MM.1S (cell line): ENCODE results near the gene MAFB.
"Not testable (repeated sequence)": the region's sequence is repeated elsewhere in the genome, so short reads cannot be mapped to it uniquely, and the experiment has no call there.

Source experiments
- EZH2 ChIP-seq: fragments of 300-600 bp; sonication (generic); optimal IDR thresholded peaks from 2 replicates; pipeline ENCODE3; 2017; ENCODE audit warnings: low read depth, mild to moderate bottlenecking, antibody characterized with exemption, low read length, mixed read lengths
- EZH2phosphoT487 ChIP-seq: fragments of 300-600 bp; sonication (generic); IDR thresholded peaks from 2 replicates; pipeline ENCODE4 v1.6.1; 2018; ENCODE audit warnings: antibody characterized with exemption, low read length
- TF ChIP-seq, protein P1 (sequence below): fragments of 300-600 bp; sonication (generic); IDR thresholded peaks from 2 replicates; pipeline ENCODE4 v1.5.1; 2016; ENCODE audit warnings: antibody characterized with exemption, low read length, mixed read lengths

DNA sequence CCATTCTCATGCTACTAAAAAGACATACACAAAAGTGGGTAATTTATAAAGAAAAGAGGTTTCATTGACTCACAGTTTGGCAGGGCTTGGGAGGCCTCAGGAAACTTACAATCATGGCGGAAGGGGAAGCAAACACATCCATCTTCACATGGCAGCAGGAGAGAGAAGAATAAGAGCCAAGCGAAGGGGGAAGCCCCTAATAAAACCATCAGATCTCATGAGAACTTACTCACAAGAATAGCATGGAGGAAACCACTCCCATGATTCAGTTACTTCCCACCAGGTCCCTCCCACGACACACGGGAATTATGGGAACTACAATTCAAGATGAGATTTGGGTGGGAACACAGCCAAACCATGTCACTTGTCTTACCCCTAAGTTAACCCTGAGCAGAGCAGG is 47.4 kb upstream of the MAFB start:
- not testable (repeated sequence) for TF ChIP-seq EZH2phosphoT487, EZH2
- TF ChIP-seq, protein P1, sequence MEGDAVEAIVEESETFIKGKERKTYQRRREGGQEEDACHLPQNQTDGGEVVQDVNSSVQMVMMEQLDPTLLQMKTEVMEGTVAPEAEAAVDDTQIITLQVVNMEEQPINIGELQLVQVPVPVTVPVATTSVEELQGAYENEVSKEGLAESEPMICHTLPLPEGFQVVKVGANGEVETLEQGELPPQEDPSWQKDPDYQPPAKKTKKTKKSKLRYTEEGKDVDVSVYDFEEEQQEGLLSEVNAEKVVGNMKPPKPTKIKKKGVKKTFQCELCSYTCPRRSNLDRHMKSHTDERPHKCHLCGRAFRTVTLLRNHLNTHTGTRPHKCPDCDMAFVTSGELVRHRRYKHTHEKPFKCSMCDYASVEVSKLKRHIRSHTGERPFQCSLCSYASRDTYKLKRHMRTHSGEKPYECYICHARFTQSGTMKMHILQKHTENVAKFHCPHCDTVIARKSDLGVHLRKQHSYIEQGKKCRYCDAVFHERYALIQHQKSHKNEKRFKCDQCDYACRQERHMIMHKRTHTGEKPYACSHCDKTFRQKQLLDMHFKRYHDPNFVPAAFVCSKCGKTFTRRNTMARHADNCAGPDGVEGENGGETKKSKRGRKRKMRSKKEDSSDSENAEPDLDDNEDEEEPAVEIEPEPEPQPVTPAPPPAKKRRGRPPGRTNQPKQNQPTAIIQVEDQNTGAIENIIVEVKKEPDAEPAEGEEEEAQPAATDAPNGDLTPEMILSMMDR, result not testable (repeated sequence)
